AG04449 (cell line): Measurements from ENCODE around the gene RASSF8.
A peak's percentile ranks its signal among the peaks of the same experiment; 100 is the strongest.

Experiments
- CTCF ChIA-PET: fragments of 350-600 bp; formaldehyde crosslinking; extraction: SDS; loops from one replicate; lab custom pipeline; 2021; ENCODE audit warnings: antibody characterized with exemption; lab: Yijun Ruan, JAX
- POLR2A ChIA-PET: fragments of 400-600, 350-600 bp; formaldehyde crosslinking; extraction: SDS; loops from one replicate; lab custom pipeline; 2020; ENCODE audit warnings: antibody characterized with exemption, inconsistent platforms; lab: Yijun Ruan, JAX
- DNase-seq: peaks from one replicate; pipeline ENCODE4 v3.0.0-alpha.2; 2010; ENCODE audit warnings: low read depth, low spot score
- H3K4me3 ChIP-seq: 2 replicates; pipeline ENCODE4 v1.5.1; 2011; ENCODE audit warnings: low read depth, mild to moderate bottlenecking, control low read depth, low read length
- TF ChIP-seq, protein P1 (sequence below): IDR thresholded peaks from one replicate; pipeline ENCODE4 v1.5.1; 2011; ENCODE audit warnings: mild to moderate bottlenecking, moderate library complexity, low read length, control low read depth, inconsistent platforms; ENCODE audit not compliant: insufficient read depth; ENCODE audit errors: missing control alignments

RASSF8 gene

GRCh38 chr12:26118308-26118707 lies 159.8 kb downstream of the RASSF8 start:
- TF ChIP-seq, protein P1, sequence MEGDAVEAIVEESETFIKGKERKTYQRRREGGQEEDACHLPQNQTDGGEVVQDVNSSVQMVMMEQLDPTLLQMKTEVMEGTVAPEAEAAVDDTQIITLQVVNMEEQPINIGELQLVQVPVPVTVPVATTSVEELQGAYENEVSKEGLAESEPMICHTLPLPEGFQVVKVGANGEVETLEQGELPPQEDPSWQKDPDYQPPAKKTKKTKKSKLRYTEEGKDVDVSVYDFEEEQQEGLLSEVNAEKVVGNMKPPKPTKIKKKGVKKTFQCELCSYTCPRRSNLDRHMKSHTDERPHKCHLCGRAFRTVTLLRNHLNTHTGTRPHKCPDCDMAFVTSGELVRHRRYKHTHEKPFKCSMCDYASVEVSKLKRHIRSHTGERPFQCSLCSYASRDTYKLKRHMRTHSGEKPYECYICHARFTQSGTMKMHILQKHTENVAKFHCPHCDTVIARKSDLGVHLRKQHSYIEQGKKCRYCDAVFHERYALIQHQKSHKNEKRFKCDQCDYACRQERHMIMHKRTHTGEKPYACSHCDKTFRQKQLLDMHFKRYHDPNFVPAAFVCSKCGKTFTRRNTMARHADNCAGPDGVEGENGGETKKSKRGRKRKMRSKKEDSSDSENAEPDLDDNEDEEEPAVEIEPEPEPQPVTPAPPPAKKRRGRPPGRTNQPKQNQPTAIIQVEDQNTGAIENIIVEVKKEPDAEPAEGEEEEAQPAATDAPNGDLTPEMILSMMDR = no peak
- no peak for DNase-seq
- no peak overlapping the region for H3K4me3 ChIP-seq
- POLR2A ChIA-PET = interaction anchor here (0.6 kb wide), 1 partner anchor 257 kb away, joined by 3 read pairs; no protein-coding TSS in a partner anchor
- CTCF ChIA-PET = interaction anchor here (0.5 to 8.3 kb wide), 25 partner anchors 10 to 583 kb away, joined by 3 to 90 read pairs (median 7); no protein-coding TSS in a partner anchor

DNA sequence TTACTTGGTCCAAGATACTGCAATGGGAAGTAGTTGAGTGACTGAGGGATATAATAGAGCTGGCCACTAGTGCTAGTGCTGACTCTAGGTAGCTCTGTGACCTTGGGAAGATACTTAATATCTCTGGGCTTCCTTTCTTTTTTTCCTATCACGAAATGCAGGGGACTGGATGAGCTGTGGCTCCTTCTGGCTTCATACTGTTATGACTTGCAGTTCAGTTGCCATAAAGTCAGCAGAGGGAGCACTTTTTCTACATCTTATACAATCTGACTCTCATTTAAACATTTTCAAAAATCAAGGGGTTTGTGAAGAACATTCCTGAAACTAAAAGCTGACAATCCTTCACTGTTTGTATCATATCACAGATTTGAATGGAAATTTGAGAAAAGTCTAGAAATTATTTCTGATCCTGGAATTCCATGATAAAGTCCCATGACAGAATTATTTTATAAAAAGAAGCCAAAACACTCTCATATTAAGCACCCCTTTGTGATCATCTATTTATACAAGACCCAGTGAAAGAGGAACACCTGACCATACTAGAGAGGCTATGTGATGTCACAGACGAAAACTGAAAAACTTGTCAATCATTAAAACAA lies 161.0 kb downstream of the RASSF8 start:
- POLR2A ChIA-PET = no interaction called here

GRCh38 chr12:26120561-26121274 lies 162.2 kb downstream of the RASSF8 start:
- H3K4me3 ChIP-seq = no peak overlapping the region
- TF ChIP-seq, protein P1 = no peak
- DNase-seq = no peak
- ChIA-PET POLR2A (interaction anchor here (0.7 kb wide), 1 partner anchor 307 kb away, joined by 8 read pairs; no protein-coding TSS in a partner anchor), CTCF (interaction anchor here (0.6 to 8.3 kb wide), 31 partner anchors 9 to 685 kb away, joined by 3 to 90 read pairs (median 5); partner anchors contain the start of gene SSPN)

More for the DNA sequence above, 161.0 kb downstream of the RASSF8 start:
- TF ChIP-seq, protein P1 = peak; percentile 58
- H3K4me3 ChIP-seq = no peak overlapping the region
- DNase-seq = peak; percentile 33
- CTCF ChIA-PET = interaction anchor here (0.6 to 8.3 kb wide), 61 partner anchors 9 to 582 kb away, joined by 3 to 90 read pairs (median 4); partner anchors contain the start of gene SSPN

GRCh38 chr12:26121323-26122060 lies 163.0 kb downstream of the RASSF8 start:
- DNase-seq = no peak
- TF ChIP-seq, protein P1 = no peak
- ChIA-PET CTCF (interaction anchor here (0.8 to 8.3 kb wide), 22 partner anchors 10 to 712 kb away, joined by 3 to 90 read pairs (median 4); partner anchors contain the start of genes ITPR2 and SSPN), POLR2A (interaction anchor here (0.7 to 2.2 kb wide), 2 partner anchors 153 to 306 kb away, joined by 5 to 8 read pairs; no protein-coding TSS in a partner anchor)
- peak overlapping the region; percentile 69 for H3K4me3 ChIP-seq

- peak overlapping the region; percentile 69 for H3K4me3 ChIP-seq
- CTCF ChIA-PET = interaction anchor here (0.7 to 8.3 kb wide), 23 partner anchors 10 to 711 kb away, joined by 3 to 90 read pairs (median 3); partner anchors contain the start of gene ITPR2
- POLR2A ChIA-PET = interaction anchor here (0.6 to 2.2 kb wide), 4 partner anchors 32 to 197 kb away, joined by 3 to 5 read pairs (median 3); no protein-coding TSS in a partner anchor
- TF ChIP-seq, protein P1 = no peak
- DNase-seq = no peak
Measured at GRCh38 chr12:26122061-26122680, 163.7 kb downstream of the RASSF8 start.
